ENCODE results near the gene FGD3. TPM values are rescaled to one million over a fixed set of nuclear protein-coding genes. Genes with fewer than 3 reads are reported as not detected.

Gene FGD3
- total and polyA plus RNA-seq, 2 of the 8 experiments (the other 6 are each of a cell fraction or from before 2014, with no cell fraction given): 1.4 to 1.9 TPM

DNA sequence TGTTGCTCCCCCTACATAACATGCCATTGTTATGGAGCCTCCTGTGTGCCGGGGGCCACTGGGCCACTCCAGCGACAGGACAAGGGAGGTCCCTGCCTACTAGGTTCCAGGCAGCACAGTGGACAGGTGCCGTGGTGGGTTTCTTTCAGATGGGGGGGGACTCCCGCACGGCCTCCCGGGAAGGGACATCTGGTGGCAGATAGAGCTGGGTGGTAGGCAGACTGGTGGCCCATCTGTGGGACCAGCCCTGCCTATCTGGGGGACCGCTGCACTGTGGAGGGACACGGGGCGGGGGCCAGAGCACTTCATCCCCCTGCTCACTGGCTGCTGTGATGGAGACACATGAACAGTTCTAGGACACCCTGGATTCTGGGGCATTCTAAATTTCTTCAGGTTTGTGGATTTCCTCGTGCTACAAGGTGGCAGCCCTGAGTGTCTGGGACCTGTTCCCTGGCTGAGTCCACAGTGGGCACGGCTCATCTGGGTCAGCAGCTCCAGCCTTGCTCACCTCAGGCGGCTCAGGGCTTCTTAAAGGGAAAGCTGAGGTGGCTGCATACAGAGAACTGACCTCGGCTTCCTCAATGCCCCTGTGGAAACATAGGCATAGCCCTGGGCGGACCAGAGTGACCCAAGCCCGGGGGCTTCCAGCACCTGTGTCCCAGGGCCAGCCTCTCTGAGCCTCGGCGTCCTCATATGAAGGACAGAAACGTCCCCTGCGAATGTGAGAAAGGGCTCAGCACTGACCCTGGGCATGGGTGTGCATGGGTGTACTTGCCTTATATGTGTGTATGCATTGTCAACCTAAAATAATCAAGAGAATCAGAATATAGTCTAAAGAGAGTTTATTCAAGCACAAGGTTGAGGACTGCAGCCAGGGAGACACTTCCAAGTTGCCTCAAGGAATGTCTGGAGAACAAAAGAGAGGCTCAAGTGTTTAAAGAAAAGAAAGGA is 22.5 kb downstream of the FGD3 start:
- peak overlapping the region; percentile 33 to 62; a peak in 3 of 4 replicates for H3K4me2 ChIP-seq (ENCODE audit: insufficient read depth in 1 of 2, low read depth in 2 of 2, low read length in 2 of 2)

More for the DNA sequence above, 22.5 kb downstream of the FGD3 start:
- TF ChIP-seq RBBP5 (IDR thresholded peaks at IDR 0.05; ENCODE audit: borderline replicate concordance, low read depth, low read length) (0 out of 2 replicates have a peak, but pooled peaks have one; percentile 55), CEBPB (IDR thresholded peaks at IDR 0.05; ENCODE audit: low read depth, low read length) (no peak), ASH2L (IDR thresholded peaks at IDR 0.05; ENCODE audit: low read length) (peak; percentile 73), POLR2AphosphoS5 (IDR thresholded peaks at IDR 0.05; ENCODE audit: low read depth, low read length) (no peak)
- no peak overlapping the region; a peak in 1 of 8 replicates for H3K4me3 ChIP-seq (ENCODE audit: extremely low read depth in 1 of 4, insufficient read depth in 2 of 4, low read depth in 3 of 4, low read length in 4 of 4)
- WGBS, 2 experiments (ENCODE audit: extremely low coverage in 1 of 2, insufficient coverage in 1 of 2, insufficient read length in 1 of 2, insufficient replicate concordance in 2 of 2, low coverage in 1 of 2, low lambda C conversion rate in 2 of 2, missing lambda C conversion rate in 1 of 2): 82% methylated on average over 19 of the region's 19 CpGs; no CpG with 5 or more reads in 1 of the 2 experiments
- no peak overlapping the region for H3K56ac ChIP-seq (replicated peaks; ENCODE audit: insufficient read length, low read depth, low read length)
- no peak overlapping the region for H2AFZ ChIP-seq (ENCODE audit: low read length)
- H3K9me3 ChIP-seq (ENCODE audit: insufficient read depth in 2 of 2, low read depth in 1 of 2, low read length in 1 of 2): no peaks in the 10 kb centered on the region
- H3K4me1 ChIP-seq (replicated peaks in 1 of 4; ENCODE audit: control insufficient read depth in 3 of 4, insufficient read depth in 4 of 4, low read length in 3 of 4): peaks cover 16 to 35% (median 22%) of the 10 kb centered on the region in 4 experiments
- H3K14ac ChIP-seq (ENCODE audit: insufficient read length): no peak overlapping the region
- CTCF ChIA-PET (ENCODE audit: partially characterized antibody): interaction anchor here (0.9 to 1.3 kb wide), 2 partner anchors 23 to 34 kb away, joined by 3 to 4 read pairs; no protein-coding TSS in a partner anchor
- no peaks in the 10 kb centered on the region; the same call in 1 of the 2 replicates for H3K79me1 ChIP-seq (ENCODE audit: low read depth, low read length)
- peak overlapping the region; percentile 98 for H2BK12ac ChIP-seq (ENCODE audit: low read depth, low read length)
- H2AK5ac ChIP-seq (ENCODE audit: low read depth, low read length): peak overlapping the region; percentile 96
- H3K27me3 ChIP-seq (replicated peaks in 1 of 4; ENCODE audit: control insufficient read depth in 3 of 4, extremely low read depth in 1 of 4, insufficient read depth in 3 of 4, low read length in 3 of 4): no peaks in the 10 kb centered on the region; a peak in 1 of 7 replicates
- FAIRE-seq (no peak), DNase-seq (ENCODE audit: low read depth in 1 of 2, low spot score in 2 of 2) (no peak)
- H4K20me1 ChIP-seq (replicated peaks in 1 of 2; ENCODE audit: control insufficient read depth in 1 of 2, insufficient read depth in 2 of 2, low read length in 2 of 2): no peaks in the 10 kb centered on the region
- H3K27ac ChIP-seq (ENCODE audit: low read depth, low read length): peak overlapping the region; percentile 67
- peak overlapping the region in 1 of 4 experiments; percentile 41; a peak in 1 of 7 replicates for H3K9ac ChIP-seq (replicated peaks in 1 of 4; ENCODE audit: extremely low read depth in 1 of 4, low read depth in 3 of 4, low read length in 3 of 4)
- no peaks in the 10 kb centered on the region; the same call in 1 of the 2 replicates for H3K23me2 ChIP-seq (ENCODE audit: low read depth, low read length)
- H2BK15ac ChIP-seq (ENCODE audit: low read length): peak overlapping the region; percentile 92; the same call in 1 of the 2 replicates
- peak overlapping the region; percentile 96 for H4K91ac ChIP-seq (replicated peaks; ENCODE audit: insufficient read length, low read length)
- H2BK120ac ChIP-seq (replicated peaks; ENCODE audit: low read depth, low read length): peak overlapping the region; percentile 84
- POLR2A ChIA-PET (ENCODE audit: partially characterized antibody): no interaction called here
- H3K79me2 ChIP-seq (ENCODE audit: control insufficient read depth in 1 of 2, insufficient read depth in 2 of 2, low read length in 2 of 2): no peaks in the 10 kb centered on the region
- no peaks in the 10 kb centered on the region for H3K36me3 ChIP-seq (ENCODE audit: control insufficient read depth in 2 of 4, insufficient read depth in 4 of 4, low read length in 3 of 4)
- H2BK20ac ChIP-seq (ENCODE audit: low read length): peak overlapping the region; percentile 100
- peak overlapping the region; percentile 99 for H2BK5ac ChIP-seq (ENCODE audit: low read depth, low read length)
- H3K4ac ChIP-seq (replicated peaks; ENCODE audit: insufficient read length, low read depth, low read length): peak overlapping the region; percentile 76
- H3K18ac ChIP-seq (ENCODE audit: extremely low read depth, low read length): peak overlapping the region; percentile 98
- peak overlapping the region; percentile 88 for H4K5ac ChIP-seq (ENCODE audit: insufficient read length, low read depth, low read length)
- H3K23ac ChIP-seq (ENCODE audit: insufficient read length): no peak overlapping the region
- H4K8ac ChIP-seq (ENCODE audit: extremely low read depth, insufficient read depth, low read length): peak overlapping the region; percentile 91; the same call in 1 of the 2 replicates

Data from H1 (cell line).